Lower leg skin (tissue), 3 donors: ENCODE measurements around the gene MRPL9.

Experiments used
- CTCF ChIP-seq, 3 donors: fragments of 450-650 bp; IDR thresholded peaks; one replicate each; pipeline ENCODE4 v1.5.1; 2016; ENCODE audit warnings: antibody characterized with exemption in 3 of 3, mild to moderate bottlenecking in 3 of 3, moderate library complexity in 2 of 3
- POLR2A ChIP-seq, 2 donors: fragments of 450-650 bp; IDR thresholded peaks; one replicate each; pipeline ENCODE4 v1.6.1; 2016 to 2017; ENCODE audit warnings: antibody characterized with exemption in 2 of 2, mild to moderate bottlenecking in 1 of 2, moderate library complexity in 1 of 2

- no peak for TF ChIP-seq POLR2A (IDR thresholded peaks at IDR 0.05)
- TF ChIP-seq CTCF (IDR thresholded peaks at IDR 0.05), result no peak
Measured at GRCh38 chr1:151741516-151741915, 21.8 kb downstream of the MRPL9 start.
